ENCODE results near the gene LHX1.
A peak's percentile ranks its signal among the peaks of the same experiment; 100 is the strongest.

LHX1 gene

GRCh38 chr17:36932383-36932693 lies 4.9 kb upstream of the LHX1 start:
- no peak for DNase-seq
- Histone ChIP-seq H3K27me3 (replicated peaks; ENCODE audit: control insufficient read depth, insufficient read depth, low read length, poor library complexity, severe bottlenecking) (peaks cover 84% of the 10 kb centered on the region), H3K4me3 (ENCODE audit: insufficient read depth, low read depth, low read length, poor library complexity, severe bottlenecking) (no peak overlapping the region), H3K9me3 (ENCODE audit: control insufficient read depth, low read length) (no peaks in the 10 kb centered on the region), H3K4me1 (ENCODE audit: control insufficient read depth, insufficient read depth, low read length, poor library complexity, severe bottlenecking) (peaks cover 56% of the 10 kb centered on the region), H3K36me3 (ENCODE audit: control insufficient read depth, insufficient read depth, low read length) (no peaks in the 10 kb centered on the region), H3K27ac (ENCODE audit: insufficient read depth, low read length, poor library complexity, severe bottlenecking) (no peak overlapping the region)

DNA sequence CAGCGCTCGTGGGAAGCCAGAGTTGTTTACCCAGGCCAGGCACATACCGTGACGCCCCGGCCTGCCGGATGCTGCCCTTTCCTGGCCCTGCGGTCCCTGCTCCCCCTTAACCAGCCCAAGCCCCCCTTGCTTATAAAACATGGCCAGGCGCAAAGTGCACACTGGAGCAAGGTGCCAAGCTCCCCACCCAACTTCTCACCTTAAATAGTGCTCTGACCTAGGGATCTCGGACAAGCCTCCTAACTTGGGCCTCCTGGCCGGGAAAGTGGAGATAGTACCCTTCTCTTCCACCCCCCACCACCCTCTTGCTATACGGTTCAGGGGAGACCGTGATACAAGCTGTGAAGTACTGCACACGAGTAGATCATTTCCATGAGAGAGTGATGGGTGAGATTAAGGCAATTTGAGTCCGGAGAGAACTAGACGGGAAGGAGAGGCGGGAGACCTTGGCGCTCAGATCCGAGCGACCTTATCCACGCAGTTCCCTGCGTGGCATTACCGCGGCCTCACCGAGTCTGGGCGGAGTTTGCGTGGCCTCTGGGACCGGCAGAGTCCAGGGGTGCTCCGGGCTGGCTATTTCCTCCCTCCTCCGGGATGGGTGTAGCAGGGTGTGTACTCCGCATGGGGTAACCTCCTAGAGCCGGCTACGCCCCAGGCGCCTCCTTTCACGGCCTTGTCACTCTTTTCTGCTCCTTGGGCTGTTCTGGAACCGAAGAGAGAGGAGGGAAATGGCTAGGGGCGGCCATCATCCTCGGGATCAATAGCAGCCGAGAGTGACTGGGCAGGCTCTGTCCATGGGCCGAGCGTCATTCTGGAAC lies 4.4 kb upstream of the LHX1 start:
- H3K9me3 ChIP-seq (ENCODE audit: control insufficient read depth, low read length), result no peaks in the 10 kb centered on the region
- no peaks in the 10 kb centered on the region for H3K36me3 ChIP-seq (ENCODE audit: control insufficient read depth, insufficient read depth, low read length)
- H3K4me3 ChIP-seq (ENCODE audit: insufficient read depth, low read depth, low read length, poor library complexity, severe bottlenecking), result no peak overlapping the region
- peaks cover 61% of the 10 kb centered on the region for H3K4me1 ChIP-seq (ENCODE audit: control insufficient read depth, insufficient read depth, low read length, poor library complexity, severe bottlenecking)
- DNase-seq, result no peak
- no peak overlapping the region for H3K27ac ChIP-seq (ENCODE audit: insufficient read depth, low read length, poor library complexity, severe bottlenecking)
- peaks cover 89% of the 10 kb centered on the region for H3K27me3 ChIP-seq (replicated peaks; ENCODE audit: control insufficient read depth, insufficient read depth, low read length, poor library complexity, severe bottlenecking)

DNA sequence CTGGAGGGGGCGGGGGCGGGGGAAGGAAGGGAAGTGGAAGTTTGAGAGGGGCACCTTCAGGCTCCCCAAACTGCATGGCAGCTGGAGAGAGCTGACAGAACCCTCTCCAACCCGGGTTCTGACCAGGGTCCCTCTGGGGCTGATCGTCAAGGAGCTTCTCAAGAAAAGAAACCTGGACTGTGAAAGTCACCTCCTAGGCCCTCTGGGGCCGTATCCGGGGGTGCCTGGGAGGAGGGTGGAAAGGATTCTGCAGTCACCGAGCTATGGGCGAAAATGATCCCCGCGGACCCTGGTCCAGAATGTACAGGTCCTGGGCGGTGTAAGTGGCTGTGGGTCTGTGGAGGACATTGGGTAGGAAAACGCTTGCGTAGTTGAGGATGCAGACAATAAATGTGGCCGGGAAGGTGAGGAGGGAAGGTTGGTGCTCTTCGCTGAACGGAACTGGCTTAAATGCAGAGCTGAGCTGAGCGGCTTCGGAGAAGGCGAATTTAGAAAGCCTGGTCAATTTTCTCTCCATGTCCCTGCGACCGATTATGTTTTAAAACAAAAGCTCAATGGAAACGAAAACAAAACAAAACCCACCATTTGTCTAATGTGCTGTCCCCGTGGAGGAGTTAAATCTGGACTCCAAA lies 3.6 kb upstream of the LHX1 start:
- H3K27ac ChIP-seq (ENCODE audit: insufficient read depth, low read length, poor library complexity, severe bottlenecking), result no peak overlapping the region
- no peaks in the 10 kb centered on the region for H3K9me3 ChIP-seq (ENCODE audit: control insufficient read depth, low read length)
- H3K4me1 ChIP-seq (ENCODE audit: control insufficient read depth, insufficient read depth, low read length, poor library complexity, severe bottlenecking), result peaks cover 69% of the 10 kb centered on the region
- peaks cover 93% of the 10 kb centered on the region for H3K27me3 ChIP-seq (replicated peaks; ENCODE audit: control insufficient read depth, insufficient read depth, low read length, poor library complexity, severe bottlenecking)
- DNase-seq, result no peak
- H3K4me3 ChIP-seq (ENCODE audit: insufficient read depth, low read depth, low read length, poor library complexity, severe bottlenecking), result peak overlapping the region; percentile 16
- no peaks in the 10 kb centered on the region for H3K36me3 ChIP-seq (ENCODE audit: control insufficient read depth, insufficient read depth, low read length)

DNA sequence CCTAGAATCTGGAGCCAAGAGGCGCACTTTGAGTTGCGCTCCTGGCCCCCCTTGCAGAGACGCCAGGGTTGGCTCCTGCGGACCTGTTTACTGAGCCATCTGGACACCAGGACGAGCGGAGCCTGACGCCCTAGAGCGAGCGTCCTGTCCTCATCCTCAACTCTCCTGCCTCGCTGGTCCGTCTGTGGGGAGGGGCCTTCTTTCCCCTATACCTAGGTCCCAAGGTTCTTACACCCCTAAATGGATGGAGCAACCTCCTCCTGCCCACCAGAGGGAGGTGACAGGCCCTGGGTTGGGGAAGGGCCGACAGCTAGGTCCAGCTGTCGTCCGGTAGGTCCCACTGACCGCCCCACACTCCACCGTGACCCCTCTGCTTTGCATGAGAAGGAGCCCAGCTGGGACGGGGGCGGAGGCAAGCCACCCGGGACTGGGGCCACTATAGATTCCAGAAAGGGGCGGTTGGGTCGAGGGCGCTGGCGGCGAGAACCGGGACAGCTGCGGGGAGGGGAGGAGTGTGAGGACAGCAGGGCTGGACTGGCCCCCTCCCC lies 3.1 kb upstream of the LHX1 start:
- H3K27ac ChIP-seq (ENCODE audit: insufficient read depth, low read length, poor library complexity, severe bottlenecking), result no peak overlapping the region

GRCh38 chr17:36934692-36935630 lies 2.3 kb upstream of the LHX1 start:
- no peaks in the 10 kb centered on the region for H3K9me3 ChIP-seq (ENCODE audit: control insufficient read depth, low read length)

More for the DNA sequence above, 3.1 kb upstream of the LHX1 start:
- no peak for DNase-seq
- H3K4me3 ChIP-seq (ENCODE audit: insufficient read depth, low read depth, low read length, poor library complexity, severe bottlenecking), result peak overlapping the region; percentile 16
- peaks cover 94% of the 10 kb centered on the region for H3K27me3 ChIP-seq (replicated peaks; ENCODE audit: control insufficient read depth, insufficient read depth, low read length, poor library complexity, severe bottlenecking)
- H3K4me1 ChIP-seq (ENCODE audit: control insufficient read depth, insufficient read depth, low read length, poor library complexity, severe bottlenecking), result peaks cover 74% of the 10 kb centered on the region
- H3K36me3 ChIP-seq (ENCODE audit: control insufficient read depth, insufficient read depth, low read length), result no peaks in the 10 kb centered on the region
- no peaks in the 10 kb centered on the region for H3K9me3 ChIP-seq (ENCODE audit: control insufficient read depth, low read length)

DNA sequence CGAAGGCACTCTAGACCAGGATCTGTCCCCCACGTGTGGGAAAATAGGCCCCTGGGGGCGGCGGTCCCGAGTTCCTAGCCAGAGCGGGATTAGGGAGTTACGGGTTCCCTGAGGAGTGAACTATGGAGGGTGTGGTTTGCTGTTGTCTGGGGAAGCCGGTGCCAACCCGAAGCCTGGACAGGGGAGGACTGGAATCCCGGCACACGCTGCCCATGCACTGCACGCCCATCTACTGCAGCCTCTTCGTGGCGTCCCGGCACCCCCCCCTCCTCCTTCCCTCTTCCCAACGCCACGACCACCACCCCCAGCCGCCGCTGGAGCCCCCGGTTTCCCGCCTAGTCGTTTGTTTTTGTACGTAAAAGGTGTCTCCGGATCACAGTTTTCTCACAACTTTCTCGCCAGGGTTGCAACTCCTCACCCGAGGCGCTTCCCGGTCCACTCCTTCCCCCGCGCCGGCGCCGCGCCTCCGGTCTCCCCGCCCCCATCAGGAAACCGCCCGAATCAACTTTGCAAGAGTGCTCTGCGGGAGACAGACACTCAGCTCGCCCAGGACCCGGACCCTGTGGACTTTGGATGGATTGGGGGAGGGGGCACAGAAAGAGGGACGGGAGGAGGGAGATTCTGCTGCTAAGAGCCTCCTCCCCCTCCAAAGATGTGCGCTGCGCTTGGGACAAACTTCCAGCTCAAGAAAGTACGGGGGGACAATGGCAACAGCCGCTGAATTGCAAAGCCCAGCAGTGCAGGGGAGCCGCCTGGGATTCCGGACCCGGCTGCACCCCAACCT lies 1.4 kb upstream of the LHX1 start:
- no peak for DNase-seq
- peaks cover 79% of the 10 kb centered on the region for H3K4me1 ChIP-seq (ENCODE audit: control insufficient read depth, insufficient read depth, low read length, poor library complexity, severe bottlenecking)
- H3K36me3 ChIP-seq (ENCODE audit: control insufficient read depth, insufficient read depth, low read length), result no peaks in the 10 kb centered on the region
- H3K4me3 ChIP-seq (ENCODE audit: insufficient read depth, low read depth, low read length, poor library complexity, severe bottlenecking), result peak overlapping the region; percentile 37
- H3K9me3 ChIP-seq (ENCODE audit: control insufficient read depth, low read length), result no peaks in the 10 kb centered on the region
- no peak overlapping the region for H3K27ac ChIP-seq (ENCODE audit: insufficient read depth, low read length, poor library complexity, severe bottlenecking)
- H3K27me3 ChIP-seq (replicated peaks; ENCODE audit: control insufficient read depth, insufficient read depth, low read length, poor library complexity, severe bottlenecking), result peaks cover 96% of the 10 kb centered on the region

More at GRCh38 chr17:36934692-36935630, 2.3 kb upstream of the LHX1 start:
- Histone ChIP-seq H3K27me3 (replicated peaks; ENCODE audit: control insufficient read depth, insufficient read depth, low read length, poor library complexity, severe bottlenecking) (peaks cover 98% of the 10 kb centered on the region), H3K4me1 (ENCODE audit: control insufficient read depth, insufficient read depth, low read length, poor library complexity, severe bottlenecking) (peaks cover 79% of the 10 kb centered on the region), H3K27ac (ENCODE audit: insufficient read depth, low read length, poor library complexity, severe bottlenecking) (no peak overlapping the region), H3K4me3 (ENCODE audit: insufficient read depth, low read depth, low read length, poor library complexity, severe bottlenecking) (peak overlapping the region; percentile 16), H3K36me3 (ENCODE audit: control insufficient read depth, insufficient read depth, low read length) (no peaks in the 10 kb centered on the region)
- no peak for DNase-seq

DNA sequence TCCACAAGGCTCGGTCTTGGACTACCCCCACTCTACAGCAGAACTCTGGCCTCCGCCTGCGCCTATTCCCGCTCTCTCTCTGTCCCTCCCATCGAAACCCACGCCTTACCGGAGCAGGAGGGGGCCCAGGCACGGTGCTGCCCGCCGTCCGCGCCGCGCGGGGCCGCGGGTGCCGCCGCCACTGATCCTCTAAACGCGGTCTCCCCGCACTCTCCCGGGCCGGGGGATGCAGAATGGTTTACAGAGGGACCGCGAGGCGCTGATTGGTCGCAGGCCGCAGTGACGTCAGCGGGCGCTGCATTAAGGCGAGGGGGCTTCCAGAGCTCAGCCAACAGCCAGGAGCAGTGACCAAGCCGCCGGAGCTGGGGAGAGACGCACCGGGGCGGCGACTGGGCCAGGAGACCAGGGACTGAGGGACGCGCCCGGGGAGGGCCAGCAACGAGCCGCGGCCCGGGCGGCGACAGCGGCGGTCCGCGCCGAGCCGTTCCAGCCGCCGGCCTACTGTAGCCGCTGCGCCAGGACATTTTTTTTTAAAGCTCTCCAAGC lies 747 bp upstream of the LHX1 start:
- Histone ChIP-seq H3K4me3 (ENCODE audit: insufficient read depth, low read depth, low read length, poor library complexity, severe bottlenecking) (peak overlapping the region; percentile 37), H3K9me3 (ENCODE audit: control insufficient read depth, low read length) (no peaks in the 10 kb centered on the region), H3K36me3 (ENCODE audit: control insufficient read depth, insufficient read depth, low read length) (no peaks in the 10 kb centered on the region), H3K27ac (ENCODE audit: insufficient read depth, low read length, poor library complexity, severe bottlenecking) (no peak overlapping the region), H3K27me3 (replicated peaks; ENCODE audit: control insufficient read depth, insufficient read depth, low read length, poor library complexity, severe bottlenecking) (peaks cover 96% of the 10 kb centered on the region), H3K4me1 (ENCODE audit: control insufficient read depth, insufficient read depth, low read length, poor library complexity, severe bottlenecking) (peaks cover 79% of the 10 kb centered on the region)
- no peak for DNase-seq

GRCh38 chr17:36937959-36938565 lies 787 bp downstream of the LHX1 start:
- Histone ChIP-seq H3K27me3 (replicated peaks; ENCODE audit: control insufficient read depth, insufficient read depth, low read length, poor library complexity, severe bottlenecking) (peaks cover 98% of the 10 kb centered on the region), H3K27ac (ENCODE audit: insufficient read depth, low read length, poor library complexity, severe bottlenecking) (no peak overlapping the region), H3K4me3 (ENCODE audit: insufficient read depth, low read depth, low read length, poor library complexity, severe bottlenecking) (peak overlapping the region; percentile 33), H3K4me1 (ENCODE audit: control insufficient read depth, insufficient read depth, low read length, poor library complexity, severe bottlenecking) (peaks cover 80% of the 10 kb centered on the region), H3K36me3 (ENCODE audit: control insufficient read depth, insufficient read depth, low read length) (no peaks in the 10 kb centered on the region), H3K9me3 (ENCODE audit: control insufficient read depth, low read length) (no peaks in the 10 kb centered on the region)
- no peak for DNase-seq

All from effector memory CD4-positive, alpha-beta T cell (primary cell).